Endothelial cell of umbilical vein (primary cell): Measurements from ENCODE around the gene ADCY7. TPM values are rescaled to one million over a fixed set of nuclear protein-coding genes. Genes with fewer than 3 reads are reported as not detected.
A peak's percentile ranks its signal among the peaks of the same experiment; 100 is the strongest.

ENCODE experiments used
- BruUV-seq: library from RNA; stranded (reverse); fragments of 400-500 nt; replicated peaks from 2 replicates; lab custom pipeline; 2021; lab: Mats Ljungman, UMichigan
- CTCF ChIA-PET: fragments of 300-600, 350-600 bp; sonication (Branson Sonifier 250); formaldehyde crosslinking; loops from one replicate; lab custom pipeline; 2021; ENCODE audit warnings: antibody characterized with exemption, inconsistent platforms; lab: Charles Lee
- POLR2A ChIA-PET: fragments of 300-600, 350-600 bp; sonication (Branson Sonifier 250); formaldehyde crosslinking; loops from one replicate; lab custom pipeline; 2021; ENCODE audit warnings: antibody characterized with exemption, inconsistent platforms; lab: Charles Lee
- DNase-seq: peaks from one replicate; pipeline ENCODE4 v3.0.0-alpha.2; 2011; ENCODE audit warnings: low read depth, low spot score
- FAIRE-seq: peaks from 2 replicates; lab custom pipeline; 2011; peaks lifted over from hg19 to GRCh38; lab: Jason Lieb, UNC
- H2AFZ ChIP-seq: 2 replicates; pipeline ENCODE4 v1.6.0; 2012; ENCODE audit warnings: low read depth, low read length, control low read depth, inconsistent platforms
- H3K27ac ChIP-seq: 2 replicates; pipeline ENCODE4 v1.5.1; 2011; ENCODE audit warnings: low read depth, mild to moderate bottlenecking, control low read depth, low read length, moderate library complexity; ENCODE audit not compliant: insufficient read depth
- H3K27me3 ChIP-seq, 2 experiments: 2 replicates each; pipeline versions ENCODE4 v1.6.0 to v1.6.1; 2011; ENCODE audit warnings: low read length in 2 of 2, mixed read lengths in 1 of 2; ENCODE audit not compliant: control insufficient read depth in 2 of 2, insufficient read depth in 2 of 2
- H3K36me3 ChIP-seq, 2 experiments: 2 replicates in 1 of 2; 3 replicates in 1 of 2; pipeline ENCODE4 v1.5.1; 2011; ENCODE audit warnings: low read length in 2 of 2, mild to moderate bottlenecking in 1 of 2, moderate library complexity in 1 of 2; ENCODE audit not compliant: control insufficient read depth in 2 of 2, insufficient read depth in 2 of 2; ENCODE audit errors: extremely low read depth in 1 of 2
- H3K4me1 ChIP-seq: 3 replicates; pipeline ENCODE4 v1.5.1; 2011; ENCODE audit warnings: mild to moderate bottlenecking, low read length; ENCODE audit not compliant: control insufficient read depth, insufficient read depth; ENCODE audit errors: extremely low read depth
- H3K4me2 ChIP-seq: 2 replicates; pipeline ENCODE4 v1.6.1; 2011; ENCODE audit warnings: low read length, control low read depth, mixed read lengths; ENCODE audit not compliant: insufficient read depth
- H3K4me3 ChIP-seq, 3 experiments: fragments of 200-600 bp in 1 of 3; sonication (generic), shearing (Covaris generic) in 1 of 3; replicated peaks in 1 of 3; 2 replicates each; pipeline ENCODE4 v1.5.1; 2011 to 2016; ENCODE audit warnings: control low read depth in 3 of 3, low read length in 3 of 3, mild to moderate bottlenecking in 2 of 3, inconsistent platforms in 1 of 3, low read depth in 1 of 3, moderate library complexity in 1 of 3; ENCODE audit not compliant: insufficient read depth in 1 of 3
- H3K79me2 ChIP-seq: 2 replicates; pipeline ENCODE4 v1.6.0; 2012; ENCODE audit warnings: low read length, inconsistent platforms; ENCODE audit not compliant: control insufficient read depth, insufficient read depth
- H3K9ac ChIP-seq: replicated peaks from 2 replicates; pipeline ENCODE3; 2011; ENCODE audit warnings: low read length, control low read depth; ENCODE audit not compliant: insufficient read depth; ENCODE audit errors: extremely low read depth
- H3K9me1 ChIP-seq: replicated peaks from 3 replicates; pipeline ENCODE4 v1.6.0; 2011; ENCODE audit warnings: mild to moderate bottlenecking, low read length; ENCODE audit not compliant: control insufficient read depth, insufficient read depth; ENCODE audit errors: extremely low read depth
- H3K9me3 ChIP-seq: replicated peaks from 2 replicates; pipeline ENCODE4 v1.5.1; 2012; ENCODE audit warnings: low read length, inconsistent platforms; ENCODE audit not compliant: control insufficient read depth, insufficient read depth
- H4K20me1 ChIP-seq: replicated peaks from 2 replicates; pipeline ENCODE3; 2011; ENCODE audit warnings: mild to moderate bottlenecking, low read length; ENCODE audit not compliant: control insufficient read depth, insufficient read depth; ENCODE audit errors: extremely low read depth
- FOS ChIP-seq: IDR thresholded peaks from 2 replicates; pipeline ENCODE4 v1.6.1; 2011; ENCODE audit warnings: mild to moderate bottlenecking, low read length, moderate library complexity, borderline replicate concordance; ENCODE audit not compliant: insufficient read depth
- JUN ChIP-seq: IDR thresholded peaks from 2 replicates; pipeline ENCODE4 v1.6.1; 2011; ENCODE audit warnings: borderline replicate concordance, low read depth; ENCODE audit not compliant: insufficient read length, insufficient read depth
- POLR2A ChIP-seq: IDR thresholded peaks from 2 replicates; pipeline ENCODE4 v1.6.1; 2012; ENCODE audit warnings: low read depth, mild to moderate bottlenecking, control low read depth, low read length
- POLR2AphosphoS5 ChIP-seq: IDR thresholded peaks from 2 replicates; pipeline ENCODE4 v1.6.1; 2012; ENCODE audit warnings: low read depth, mild to moderate bottlenecking, control low read depth, low read length, moderate library complexity; ENCODE audit not compliant: insufficient read depth
- dilution Hi-C: fragments of 300-500 bp; cut with MboI; formaldehyde crosslinking; loops from one replicate; pipeline ENCODE4 v1.15.0; 2019; ENCODE audit warnings: low sequenced_read_pairs; ENCODE audit not compliant: extremely low pct_ligation_motif_present
- intact Hi-C: fragments of 100-400 bp; cut with micrococcal nuclease; formaldehyde crosslinking; loops from one replicate; pipeline ENCODE4 v1.10.0; 2022
- polyA plus RNA-seq, 4 experiments: library from polyadenylated mRNA; depleted of rRNA in 3 of 4; stranded (reverse) in 3 of 4; unstranded in 1 of 4; fragments of >200 nt; gene quantifications; 2 replicates each; pipeline versions ENCODE4 v1.2.1 to v1.2.3, GENCODE V29; 2011 to 2012; ENCODE audit warnings: missing spikeins in 1 of 4
- total RNA-seq: library from RNA; stranded (reverse); gene quantifications from 2 replicates; pipeline ENCODE4 v1.2.3, GENCODE V29; 2021
- TF ChIP-seq, protein P1 (sequence below), 2 donors: IDR thresholded peaks; 1 replicate in 1 of 2; 2 replicates in 1 of 2; pipeline ENCODE4 v1.5.1; 2011; ENCODE audit warnings: low read length in 2 of 2, mild to moderate bottlenecking in 2 of 2, moderate library complexity in 2 of 2, control low read depth in 1 of 2, inconsistent platforms in 1 of 2, low read depth in 1 of 2; ENCODE audit not compliant: insufficient read depth in 1 of 2; ENCODE audit errors: extremely low read depth in 1 of 2

ADCY7 gene
- total and polyA plus RNA-seq, 2 donors (not counting 3 experiments of a cell fraction or from before 2014, with no cell fraction given), result 3.5 to 9.3 TPM

DNA sequence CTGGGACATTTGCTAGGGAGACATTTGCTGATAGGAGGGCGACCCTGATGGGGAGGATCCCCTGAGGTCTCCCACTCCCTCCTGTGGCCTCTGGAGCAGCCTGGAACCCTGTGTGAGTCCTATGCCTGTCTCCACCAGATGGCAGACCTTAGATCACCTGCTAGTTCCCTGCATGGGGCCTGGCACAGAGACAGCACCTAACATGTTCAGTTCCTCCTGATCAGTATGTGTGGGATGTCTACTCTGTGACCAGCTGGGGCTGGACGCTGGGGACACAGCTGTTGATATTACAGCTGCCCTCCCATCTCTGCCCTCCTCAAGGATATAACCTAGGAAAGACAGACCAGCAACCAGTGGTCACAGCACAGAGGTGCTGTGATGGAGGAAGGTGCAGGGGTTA is 1.1 kb upstream of the ADCY7 start:
- H3K27ac ChIP-seq, result no peak overlapping the region
- POLR2A ChIA-PET, result no interaction called here
- dilution Hi-C loops, result no loop called here

DNA sequence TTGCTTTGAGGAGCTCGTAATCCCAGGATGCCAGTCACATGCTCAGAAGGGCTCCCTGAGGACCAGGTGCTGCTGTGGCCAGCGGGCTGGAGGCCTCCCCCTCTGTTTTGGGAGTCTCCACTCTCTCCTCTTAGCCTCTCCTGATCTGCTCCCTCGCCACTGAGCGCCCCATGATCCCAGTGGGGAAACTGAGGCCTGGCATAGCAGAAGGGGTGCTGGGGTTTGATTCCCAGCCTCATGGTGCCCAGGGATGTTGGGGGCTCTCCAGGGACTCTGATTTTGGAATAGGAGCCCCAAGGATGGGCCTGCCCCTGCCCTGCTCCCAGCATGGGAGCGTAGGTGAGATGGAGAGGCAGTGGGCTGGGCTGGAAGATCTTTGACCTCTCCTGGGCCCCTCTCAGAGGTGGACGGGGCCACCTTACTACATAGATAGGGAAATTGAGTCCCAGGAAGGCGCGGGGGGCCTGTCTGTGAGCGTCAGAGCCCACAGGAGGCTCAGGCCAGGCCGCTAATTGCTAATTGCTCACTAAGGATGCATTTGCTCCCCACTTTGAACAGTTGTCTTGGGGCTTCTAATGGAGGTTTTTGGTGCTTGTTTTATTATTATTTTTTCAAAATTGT is 525 bp upstream of the ADCY7 start:
- Histone ChIP-seq H3K36me3 (no peaks in the 10 kb centered on the region), H4K20me1 (no peaks in the 10 kb centered on the region), H3K27me3 (no peaks in the 10 kb centered on the region), H3K4me3 (no peak overlapping the region), H2AFZ (peak overlapping the region; percentile 92), H3K4me2 (no peak overlapping the region), H3K79me2 (no peaks in the 10 kb centered on the region), H3K4me1 (peaks cover 14% of the 10 kb centered on the region), H3K9me3 (no peaks in the 10 kb centered on the region), H3K9me1 (no peaks in the 10 kb centered on the region), H3K27ac (no peak overlapping the region), H3K9ac (no peak overlapping the region)
- dilution Hi-C loops (no loop called here), intact Hi-C loops (loop anchor here (1.0 to 5.0 kb wide), 2 partner anchors 21 to 101 kb away; partner anchors contain the start of gene BRD7)
- DNase-seq, result no peak
- no peak for FAIRE-seq
- POLR2A ChIA-PET, result no interaction called here
- TF ChIP-seq POLR2AphosphoS5 (no peak), JUN (no peak), POLR2A (no peak)
- TF ChIP-seq, protein P1, sequence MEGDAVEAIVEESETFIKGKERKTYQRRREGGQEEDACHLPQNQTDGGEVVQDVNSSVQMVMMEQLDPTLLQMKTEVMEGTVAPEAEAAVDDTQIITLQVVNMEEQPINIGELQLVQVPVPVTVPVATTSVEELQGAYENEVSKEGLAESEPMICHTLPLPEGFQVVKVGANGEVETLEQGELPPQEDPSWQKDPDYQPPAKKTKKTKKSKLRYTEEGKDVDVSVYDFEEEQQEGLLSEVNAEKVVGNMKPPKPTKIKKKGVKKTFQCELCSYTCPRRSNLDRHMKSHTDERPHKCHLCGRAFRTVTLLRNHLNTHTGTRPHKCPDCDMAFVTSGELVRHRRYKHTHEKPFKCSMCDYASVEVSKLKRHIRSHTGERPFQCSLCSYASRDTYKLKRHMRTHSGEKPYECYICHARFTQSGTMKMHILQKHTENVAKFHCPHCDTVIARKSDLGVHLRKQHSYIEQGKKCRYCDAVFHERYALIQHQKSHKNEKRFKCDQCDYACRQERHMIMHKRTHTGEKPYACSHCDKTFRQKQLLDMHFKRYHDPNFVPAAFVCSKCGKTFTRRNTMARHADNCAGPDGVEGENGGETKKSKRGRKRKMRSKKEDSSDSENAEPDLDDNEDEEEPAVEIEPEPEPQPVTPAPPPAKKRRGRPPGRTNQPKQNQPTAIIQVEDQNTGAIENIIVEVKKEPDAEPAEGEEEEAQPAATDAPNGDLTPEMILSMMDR (IDR thresholded peaks at IDR 0.05; ENCODE audit: extremely low read depth in 1 of 2, insufficient read depth in 1 of 2, low read depth in 1 of 2, low read length in 2 of 2), result no peak
- CTCF ChIA-PET, result interaction anchor here (0.6 to 1.1 kb wide), 2 partner anchors 14 to 399 kb away, joined by 3 read pairs; no protein-coding TSS in a partner anchor
- BruUV-seq, result no TSS peak

More for the DNA sequence above, 1.1 kb upstream of the ADCY7 start:
- DNase-seq (no peak), FAIRE-seq (peak; percentile 57)
- BruUV-seq, result no TSS peak
- Histone ChIP-seq H3K36me3 (no peaks in the 10 kb centered on the region), H3K4me2 (no peak overlapping the region), H3K9ac (no peak overlapping the region), H3K4me3 (no peak overlapping the region), H4K20me1 (no peaks in the 10 kb centered on the region), H3K9me1 (no peaks in the 10 kb centered on the region), H2AFZ (no peak overlapping the region), H3K9me3 (no peaks in the 10 kb centered on the region), H3K79me2 (no peaks in the 10 kb centered on the region), H3K4me1 (peaks cover 14% of the 10 kb centered on the region), H3K27me3 (no peaks in the 10 kb centered on the region)
- TF ChIP-seq JUN, result no peak
- TF ChIP-seq, protein P1 (IDR thresholded peaks at IDR 0.05; ENCODE audit: extremely low read depth in 1 of 2, insufficient read depth in 1 of 2, low read depth in 1 of 2, low read length in 2 of 2), result peak in 1 of 2 donors; percentile 18
- no peak for TF ChIP-seq FOS
- CTCF ChIA-PET, result no interaction called here
- intact Hi-C loops, result loop anchor here (5.0 kb wide), 1 partner anchor 102 kb away; the partner anchor contains the start of gene BRD7
